GM10266 (cell line): ENCODE results near the gene MLPH.
A peak's percentile ranks its signal among the peaks of the same experiment; 100 is the strongest.

ENCODE experiments used
- DNase-seq: peaks from one replicate; pipeline ENCODE4 v3.0.0; 2012; ENCODE audit errors: extremely low spot score
- TF ChIP-seq, protein P1 (sequence below): IDR thresholded peaks from 2 replicates; pipeline ENCODE4 v1.5.1; 2012; ENCODE audit warnings: mild to moderate bottlenecking, low read depth; ENCODE audit not compliant: control insufficient read depth, insufficient read depth; ENCODE audit errors: missing control alignments

Gene MLPH

DNA sequence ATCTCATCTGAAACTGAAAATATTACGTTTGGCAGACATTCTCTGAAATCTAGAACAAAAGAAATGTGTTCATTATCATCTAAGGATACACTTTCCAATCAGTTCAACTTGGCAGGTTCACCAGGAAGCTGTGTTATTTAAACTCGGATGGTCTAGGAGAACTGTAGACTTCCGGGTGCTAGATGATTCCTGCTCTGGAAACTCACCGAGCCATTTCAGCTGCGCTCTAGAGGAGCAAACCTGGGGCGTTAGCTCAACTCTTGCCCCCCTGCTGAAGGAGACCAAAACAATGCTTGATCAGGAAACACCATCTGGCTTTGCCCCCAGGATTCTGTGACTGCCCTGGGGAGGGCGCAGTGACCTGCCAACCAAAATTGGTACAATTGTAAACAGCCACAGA is 22.9 kb downstream of the MLPH start:
- DNase-seq = no peak
- TF ChIP-seq, protein P1, sequence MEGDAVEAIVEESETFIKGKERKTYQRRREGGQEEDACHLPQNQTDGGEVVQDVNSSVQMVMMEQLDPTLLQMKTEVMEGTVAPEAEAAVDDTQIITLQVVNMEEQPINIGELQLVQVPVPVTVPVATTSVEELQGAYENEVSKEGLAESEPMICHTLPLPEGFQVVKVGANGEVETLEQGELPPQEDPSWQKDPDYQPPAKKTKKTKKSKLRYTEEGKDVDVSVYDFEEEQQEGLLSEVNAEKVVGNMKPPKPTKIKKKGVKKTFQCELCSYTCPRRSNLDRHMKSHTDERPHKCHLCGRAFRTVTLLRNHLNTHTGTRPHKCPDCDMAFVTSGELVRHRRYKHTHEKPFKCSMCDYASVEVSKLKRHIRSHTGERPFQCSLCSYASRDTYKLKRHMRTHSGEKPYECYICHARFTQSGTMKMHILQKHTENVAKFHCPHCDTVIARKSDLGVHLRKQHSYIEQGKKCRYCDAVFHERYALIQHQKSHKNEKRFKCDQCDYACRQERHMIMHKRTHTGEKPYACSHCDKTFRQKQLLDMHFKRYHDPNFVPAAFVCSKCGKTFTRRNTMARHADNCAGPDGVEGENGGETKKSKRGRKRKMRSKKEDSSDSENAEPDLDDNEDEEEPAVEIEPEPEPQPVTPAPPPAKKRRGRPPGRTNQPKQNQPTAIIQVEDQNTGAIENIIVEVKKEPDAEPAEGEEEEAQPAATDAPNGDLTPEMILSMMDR = no peak

DNA sequence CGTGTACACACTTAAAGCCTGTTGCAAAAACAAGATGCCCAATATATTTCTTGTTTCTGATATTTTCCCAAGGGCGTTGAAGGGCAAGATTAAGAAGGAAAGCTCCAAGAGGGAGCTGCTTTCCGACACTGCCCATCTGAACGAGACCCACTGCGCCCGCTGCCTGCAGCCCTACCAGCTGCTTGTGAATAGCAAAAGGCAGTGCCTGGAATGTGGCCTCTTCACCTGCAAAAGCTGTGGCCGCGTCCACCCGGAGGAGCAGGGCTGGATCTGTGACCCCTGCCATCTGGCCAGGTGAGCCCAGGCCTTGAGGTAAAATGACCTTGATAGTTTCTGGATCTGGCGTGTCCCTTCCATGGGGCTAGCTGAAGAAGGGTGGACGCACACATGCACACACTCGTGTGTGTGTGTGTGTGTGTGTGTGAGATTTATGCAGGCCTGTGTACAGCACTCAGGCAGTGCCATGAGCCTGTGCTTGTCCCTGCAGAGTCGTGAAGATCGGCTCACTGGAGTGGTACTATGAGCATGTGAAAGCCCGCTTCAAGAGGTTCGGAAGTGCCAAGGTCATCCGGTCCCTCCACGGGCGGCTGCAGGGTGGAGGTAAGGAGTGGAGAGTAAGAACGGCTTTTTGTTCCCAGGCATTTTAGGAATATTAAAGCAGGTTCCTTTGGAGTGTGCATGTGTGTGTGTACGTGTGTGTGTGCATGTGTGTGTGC is 23.6 kb downstream of the MLPH start:
- no peak for DNase-seq
- TF ChIP-seq, protein P1 = no peak

DNA sequence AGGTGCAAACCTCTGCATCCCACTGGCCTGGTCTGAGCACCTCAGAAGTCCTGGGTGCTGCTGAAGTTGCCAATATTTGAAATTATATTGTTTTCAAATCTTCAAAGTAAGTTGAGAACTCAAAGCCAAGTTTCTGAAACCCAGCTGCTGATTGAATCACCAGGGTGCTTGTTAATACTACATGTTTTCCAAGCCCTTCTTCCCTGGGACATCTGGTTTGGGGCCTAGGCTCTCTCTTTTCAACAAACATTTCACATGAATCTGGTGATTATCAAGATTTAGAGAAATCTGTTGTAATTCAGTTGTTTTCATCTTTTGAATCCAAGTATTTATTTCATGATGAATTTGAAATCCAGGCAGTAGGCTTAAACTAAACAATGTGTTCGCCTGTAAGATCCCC is 24.4 kb downstream of the MLPH start:
- TF ChIP-seq, protein P1 = no peak
- DNase-seq = no peak

DNA sequence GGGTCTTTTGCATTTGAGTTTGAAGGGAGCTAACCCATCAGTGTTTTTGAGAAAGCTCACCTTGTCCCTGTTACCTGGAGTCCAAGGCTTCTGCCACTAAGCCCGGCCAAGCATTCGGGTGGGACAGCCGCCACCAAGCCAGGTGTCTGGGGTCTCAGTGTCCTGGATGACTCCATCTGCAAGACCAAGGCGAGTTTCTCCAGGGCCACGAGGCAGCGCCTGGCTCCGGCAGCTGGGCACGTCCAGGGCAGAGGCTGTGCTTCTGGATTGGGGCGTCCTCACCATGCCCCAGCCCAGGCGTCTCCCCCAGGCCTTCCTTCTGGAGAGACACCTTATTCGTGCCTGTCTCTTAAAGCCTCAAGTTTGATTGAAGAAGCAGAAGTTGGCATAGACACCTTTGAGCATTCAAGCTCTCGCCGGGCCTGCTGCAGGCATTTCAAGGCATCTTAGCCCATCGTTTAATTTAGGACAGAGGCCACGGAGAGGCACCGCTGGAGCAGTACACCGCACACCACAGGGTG is 24.9 kb downstream of the MLPH start:
- TF ChIP-seq, protein P1 = no peak
- DNase-seq = no peak

DNA sequence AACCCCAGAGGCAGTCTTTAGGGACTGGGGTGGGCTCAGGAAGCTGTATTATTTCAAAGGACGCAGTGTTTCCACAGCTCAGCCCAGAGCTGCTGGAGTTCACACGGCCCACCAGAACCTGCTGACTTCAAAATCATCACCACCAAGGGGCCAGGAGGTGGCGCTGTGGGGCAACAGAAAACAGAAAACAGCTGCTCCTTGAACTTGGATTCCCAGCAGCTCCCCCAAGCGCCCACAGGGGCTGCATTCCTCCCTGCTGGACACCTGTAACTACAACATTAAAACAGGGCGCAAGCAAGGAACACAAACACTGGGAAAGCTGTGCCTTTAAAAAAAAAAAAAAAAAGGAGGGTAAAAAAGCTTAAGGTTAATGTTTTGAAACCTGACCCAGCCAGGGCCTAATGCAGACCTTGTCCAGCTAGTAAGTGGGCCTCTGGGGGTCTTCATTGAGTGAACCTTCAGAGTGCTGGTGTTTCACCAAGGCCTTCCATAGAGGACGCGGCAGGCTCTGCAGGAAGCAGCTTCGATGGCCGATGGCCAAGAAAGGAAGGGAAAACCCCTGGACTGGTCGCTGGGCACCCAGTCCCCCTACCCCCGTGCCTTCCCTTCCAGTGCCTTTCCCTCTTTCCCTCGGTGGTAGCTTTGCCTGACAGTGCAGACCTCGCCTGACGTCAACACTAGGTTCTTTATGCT is 25.9 kb downstream of the MLPH start:
- DNase-seq = peak; percentile 82
- TF ChIP-seq, protein P1 = peak; percentile 89

DNA sequence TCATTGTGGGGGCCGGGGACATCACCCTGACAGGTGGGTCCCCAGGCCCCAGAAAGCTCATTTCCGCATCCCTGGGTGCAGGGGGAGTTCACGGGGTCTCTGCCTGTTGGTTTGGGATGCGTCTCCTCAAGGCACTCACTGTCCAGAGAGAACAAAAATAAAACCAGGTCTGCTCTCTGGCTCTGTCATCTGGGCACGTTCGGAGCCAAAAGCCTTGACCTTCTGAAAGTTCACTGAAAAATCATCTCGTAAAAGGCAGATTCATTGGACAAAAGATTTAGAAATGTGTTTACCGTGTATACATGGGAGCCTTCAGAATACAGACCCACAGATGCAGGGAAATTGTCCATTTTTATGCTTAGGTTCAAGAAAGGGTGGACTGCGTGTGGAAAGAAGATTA is 26.6 kb downstream of the MLPH start:
- no peak for DNase-seq
- TF ChIP-seq, protein P1 = no peak

DNA sequence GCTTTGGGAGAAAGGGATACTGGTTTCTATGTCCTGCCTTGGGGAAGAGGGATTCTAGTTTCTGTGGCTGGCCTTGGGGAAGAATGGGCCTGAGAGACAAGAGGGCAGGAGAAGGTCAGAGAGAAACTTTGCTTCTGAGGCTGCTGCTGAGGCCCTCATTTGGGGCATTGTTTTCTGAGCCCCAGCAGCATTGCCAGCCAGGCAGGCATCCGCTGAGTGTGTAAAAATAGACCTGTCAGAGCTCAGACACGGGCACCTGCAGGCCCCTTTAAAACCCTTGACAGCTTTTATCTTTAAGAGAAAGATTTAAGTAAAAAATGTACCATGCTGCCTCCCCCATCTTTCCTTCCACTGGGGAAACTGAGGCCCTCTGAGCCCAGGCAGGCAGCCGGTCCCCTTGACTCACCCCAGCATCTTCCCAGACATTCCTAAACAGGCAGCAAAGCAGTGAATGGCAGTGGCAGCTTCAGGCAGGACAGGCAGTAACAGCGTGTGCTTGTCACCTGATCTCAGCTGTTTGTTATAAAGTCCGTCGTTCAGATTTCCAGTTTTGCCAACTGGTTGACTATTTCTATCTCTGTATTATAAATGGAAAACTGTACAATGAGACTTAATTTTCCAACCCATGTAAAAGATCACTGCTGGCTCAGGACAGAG is 27.6 kb downstream of the MLPH start:
- no peak for DNase-seq
- TF ChIP-seq, protein P1 = no peak
